DND-41 (cell line): ENCODE data around the gene ORM1.

ENCODE experiments used
- ATAC-seq: fragments of 200-7000 bp; cut with Tn5 transposase; 3 replicates; pipeline ENCODE4 v1.9.1; 2021; ENCODE audit warnings: low read depth; ENCODE audit not compliant: insufficient read depth
- DNase-seq: peaks from one replicate; pipeline ENCODE4 v3.0.0-alpha.2; 2020
- H2AFZ ChIP-seq: 2 replicates; pipeline ENCODE4 v1.6.0; 2012; ENCODE audit warnings: low read depth, low read length
- H3K27ac ChIP-seq: 2 replicates; pipeline ENCODE4 v1.5.1; 2012; ENCODE audit warnings: low read length, inconsistent platforms
- H3K27me3 ChIP-seq: fragments of 200-600 bp; sonication (generic); 2 replicates; pipeline ENCODE4 v1.6.0; 2012; ENCODE audit warnings: low read length, mild to moderate bottlenecking, inconsistent platforms; ENCODE audit not compliant: insufficient read depth, poor library complexity
- H3K36me3 ChIP-seq: 2 replicates; pipeline ENCODE4 v1.5.1; 2012; ENCODE audit warnings: low read length, inconsistent platforms; ENCODE audit not compliant: insufficient read depth
- H3K4me1 ChIP-seq: 2 replicates; pipeline ENCODE4 v1.5.1; 2012; ENCODE audit warnings: mild to moderate bottlenecking, low read length; ENCODE audit not compliant: insufficient read depth
- H3K4me2 ChIP-seq: 2 replicates; pipeline ENCODE4 v1.6.0; 2012; ENCODE audit warnings: mild to moderate bottlenecking, moderate library complexity, low read length, inconsistent platforms; ENCODE audit not compliant: insufficient read depth
- H3K4me3 ChIP-seq, 2 experiments: fragments of 200-600 bp in 1 of 2; shearing (Covaris generic) in 1 of 2; 2 replicates each; pipeline ENCODE4 v1.5.1; 2012 to 2016; ENCODE audit warnings: inconsistent platforms in 2 of 2, low read length in 2 of 2, mild to moderate bottlenecking in 2 of 2, low read depth in 1 of 2, moderate library complexity in 1 of 2
- H3K79me2 ChIP-seq: 2 replicates; pipeline ENCODE4 v1.6.0; 2012; ENCODE audit warnings: low read length, inconsistent platforms; ENCODE audit not compliant: insufficient read depth
- H3K9ac ChIP-seq: 2 replicates; pipeline ENCODE4 v1.6.0; 2012; ENCODE audit warnings: low read depth, mild to moderate bottlenecking, inconsistent platforms, low read length, moderate library complexity
- H3K9me3 ChIP-seq: 2 replicates; pipeline ENCODE4 v1.5.1; 2012; ENCODE audit warnings: low read length, moderate library complexity, mild to moderate bottlenecking, inconsistent platforms; ENCODE audit not compliant: insufficient read depth, severe bottlenecking
- H4K20me1 ChIP-seq: 2 replicates; pipeline ENCODE4 v1.6.0; 2012; ENCODE audit warnings: low read length; ENCODE audit not compliant: insufficient read depth
- EZH2 ChIP-seq: IDR thresholded peaks from 3 replicates; pipeline ENCODE4 v1.6.1; 2012; ENCODE audit warnings: borderline replicate concordance, low read depth, mild to moderate bottlenecking, moderate library complexity, low read length, inconsistent platforms; ENCODE audit not compliant: severe bottlenecking
- TF ChIP-seq, protein P1 (sequence below): IDR thresholded peaks from 2 replicates; pipeline ENCODE4 v1.5.1; 2012; ENCODE audit warnings: borderline replicate concordance, low read length, moderate library complexity, mild to moderate bottlenecking; ENCODE audit not compliant: poor library complexity, severe bottlenecking; ENCODE audit errors: extremely low read depth

Gene ORM1

DNA sequence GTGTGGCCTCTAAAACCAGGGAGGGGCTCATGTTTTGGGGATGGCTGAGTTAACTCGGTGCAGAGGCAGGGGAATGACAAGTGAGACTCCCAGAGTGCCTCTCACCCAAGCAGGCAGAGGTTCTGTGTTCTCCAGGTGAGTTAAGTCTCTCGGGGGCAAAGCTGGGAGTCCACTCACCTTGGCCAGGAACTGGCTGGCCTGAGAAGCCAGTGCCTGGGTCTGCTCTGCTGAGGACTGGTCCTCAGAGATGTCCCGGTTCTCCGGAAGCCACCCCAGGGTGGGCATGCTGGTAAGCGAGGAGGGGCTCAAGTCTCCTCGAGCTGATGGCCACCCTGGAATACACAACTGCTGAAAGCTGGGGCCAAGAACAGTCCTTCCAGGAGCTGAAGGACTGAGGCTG is 44.5 kb downstream of the ORM1 start:
- no peak for ATAC-seq
- Histone ChIP-seq H2AFZ (no peak overlapping the region), H3K79me2 (peaks cover 27% of the 10 kb centered on the region), H3K4me3 (no peak overlapping the region), H3K9ac (no peak overlapping the region), H4K20me1 (peaks cover 3% of the 10 kb centered on the region; the same call in 1 of the 2 replicates), H3K27ac (peak overlapping the region; percentile 28; the same call in 1 of the 2 replicates), H3K36me3 (peaks cover 92% of the 10 kb centered on the region), H3K27me3 (no peaks in the 10 kb centered on the region), H3K4me1 (peaks cover 21% of the 10 kb centered on the region), H3K4me2 (no peak overlapping the region), H3K9me3 (no peaks in the 10 kb centered on the region)
- TF ChIP-seq, protein P1, sequence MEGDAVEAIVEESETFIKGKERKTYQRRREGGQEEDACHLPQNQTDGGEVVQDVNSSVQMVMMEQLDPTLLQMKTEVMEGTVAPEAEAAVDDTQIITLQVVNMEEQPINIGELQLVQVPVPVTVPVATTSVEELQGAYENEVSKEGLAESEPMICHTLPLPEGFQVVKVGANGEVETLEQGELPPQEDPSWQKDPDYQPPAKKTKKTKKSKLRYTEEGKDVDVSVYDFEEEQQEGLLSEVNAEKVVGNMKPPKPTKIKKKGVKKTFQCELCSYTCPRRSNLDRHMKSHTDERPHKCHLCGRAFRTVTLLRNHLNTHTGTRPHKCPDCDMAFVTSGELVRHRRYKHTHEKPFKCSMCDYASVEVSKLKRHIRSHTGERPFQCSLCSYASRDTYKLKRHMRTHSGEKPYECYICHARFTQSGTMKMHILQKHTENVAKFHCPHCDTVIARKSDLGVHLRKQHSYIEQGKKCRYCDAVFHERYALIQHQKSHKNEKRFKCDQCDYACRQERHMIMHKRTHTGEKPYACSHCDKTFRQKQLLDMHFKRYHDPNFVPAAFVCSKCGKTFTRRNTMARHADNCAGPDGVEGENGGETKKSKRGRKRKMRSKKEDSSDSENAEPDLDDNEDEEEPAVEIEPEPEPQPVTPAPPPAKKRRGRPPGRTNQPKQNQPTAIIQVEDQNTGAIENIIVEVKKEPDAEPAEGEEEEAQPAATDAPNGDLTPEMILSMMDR: no peak
- no peak for DNase-seq

DNA sequence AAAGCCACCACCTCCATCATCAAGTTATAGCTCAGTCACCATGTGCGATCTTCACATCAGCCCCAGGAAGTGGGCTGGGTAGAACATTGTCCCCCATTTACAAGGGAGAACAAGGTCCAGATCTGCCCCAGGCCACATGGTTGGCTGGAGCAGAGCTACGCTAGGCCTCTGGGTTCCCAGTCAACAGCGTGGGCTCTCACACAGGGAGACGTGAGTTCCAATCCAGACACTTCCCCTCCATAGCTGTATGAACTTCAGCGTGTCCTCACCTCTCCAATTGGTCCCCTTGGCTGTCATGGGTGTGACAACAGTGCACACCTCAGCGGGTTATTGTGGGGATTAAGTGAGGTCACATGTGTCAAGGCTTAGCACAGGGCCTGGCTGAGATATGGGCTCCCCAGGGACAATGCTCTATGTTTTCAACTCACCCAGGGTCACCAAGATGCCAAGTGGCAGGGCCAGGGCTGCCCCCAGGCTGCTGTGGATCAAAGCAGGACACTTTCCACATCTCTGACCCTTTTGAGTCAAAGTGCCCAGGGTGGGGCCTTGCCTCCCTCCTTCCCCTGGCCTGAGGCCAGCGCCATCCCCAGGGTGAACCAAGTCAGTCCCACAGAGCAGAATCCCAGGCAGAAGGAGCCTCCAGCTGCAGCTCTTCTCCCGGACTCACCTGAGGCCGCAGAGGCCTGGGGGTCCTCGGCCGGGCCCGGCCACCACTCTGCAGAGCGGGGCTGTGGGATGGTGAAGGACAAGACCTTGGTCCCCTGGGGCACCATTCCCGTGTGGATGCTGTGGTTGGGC is 45.1 kb downstream of the ORM1 start:
- ATAC-seq (no peak), DNase-seq (no peak)
- Histone ChIP-seq H3K9me3 (no peaks in the 10 kb centered on the region), H3K36me3 (peaks cover 86% of the 10 kb centered on the region), H3K4me2 (no peak overlapping the region), H3K9ac (no peak overlapping the region), H3K4me3 (no peak overlapping the region), H3K4me1 (peaks cover 27% of the 10 kb centered on the region), H3K79me2 (peaks cover 27% of the 10 kb centered on the region), H2AFZ (no peak overlapping the region), H3K27ac (peak overlapping the region; percentile 28; the same call in 1 of the 2 replicates), H3K27me3 (no peaks in the 10 kb centered on the region), H4K20me1 (peaks cover 3% of the 10 kb centered on the region; the same call in 1 of the 2 replicates)
- TF ChIP-seq, protein P1: no peak
- no peak for TF ChIP-seq EZH2

GRCh38 chr9:114369216-114370130 is 46.6 kb downstream of the ORM1 start:
- H3K79me2 ChIP-seq: peaks cover 34% of the 10 kb centered on the region
- no peak for DNase-seq
- no peak for ATAC-seq
- H3K27ac ChIP-seq: peak overlapping the region; percentile 99; the same call in 1 of the 2 replicates
- peaks cover 3% of the 10 kb centered on the region; the same call in 1 of the 2 replicates for H4K20me1 ChIP-seq
- H3K36me3 ChIP-seq: peaks cover 82% of the 10 kb centered on the region
- no peak overlapping the region for H3K9ac ChIP-seq
- peaks cover 42% of the 10 kb centered on the region for H3K4me1 ChIP-seq
- H3K9me3 ChIP-seq: no peaks in the 10 kb centered on the region
- no peak overlapping the region for H3K4me3 ChIP-seq
- no peak overlapping the region for H3K4me2 ChIP-seq
- no peaks in the 10 kb centered on the region for H3K27me3 ChIP-seq
- no peak overlapping the region for H2AFZ ChIP-seq
- no peak for TF ChIP-seq EZH2
- TF ChIP-seq, protein P1: no peak
